ENCODE data around the gene NEDD1.

Gene NEDD1

GRCh38 chr12:96906849-96907670 lies at the start of gene NEDD1:
Gene NEDD1, plus strand, starts transcription at chr12:96907257. Its CDS starts 2,503 bp downstream, at chr12:96909760.
- peak; percentile 62 for DNase-seq (ENCODE audit: low read depth)

- no peak for DNase-seq (ENCODE audit: low read depth)
Observed at GRCh38 chr12:96858162-96858561, 48.9 kb upstream of the NEDD1 start.

- DNase-seq (ENCODE audit: low read depth) = no peak
Observed at GRCh38 chr12:96861656-96862055, 45.4 kb upstream of the NEDD1 start.

- no peak for DNase-seq (ENCODE audit: low read depth)
Observed at GRCh38 chr12:96862326-96862725, 44.7 kb upstream of the NEDD1 start.

- no peak for DNase-seq (ENCODE audit: low read depth)
Observed at GRCh38 chr12:96864335-96864734, 42.7 kb upstream of the NEDD1 start.

GRCh38 chr12:96866801-96867590 lies 40.1 kb upstream of the NEDD1 start:
- DNase-seq (ENCODE audit: low read depth) = no peak

- no peak for DNase-seq (ENCODE audit: low read depth)
Observed at GRCh38 chr12:96870946-96871345, 36.1 kb upstream of the NEDD1 start.

- no peak for DNase-seq (ENCODE audit: low read depth)
Observed at GRCh38 chr12:96872961-96873360, 34.1 kb upstream of the NEDD1 start.

GRCh38 chr12:96874211-96874610 lies 32.8 kb upstream of the NEDD1 start:
- DNase-seq (ENCODE audit: low read depth) = no peak

- DNase-seq (ENCODE audit: low read depth) = no peak
Observed at GRCh38 chr12:96876966-96877365, 30.1 kb upstream of the NEDD1 start.

GRCh38 chr12:96878704-96879103 lies 28.4 kb upstream of the NEDD1 start:
- no peak for DNase-seq (ENCODE audit: low read depth)

GRCh38 chr12:96879301-96879700 lies 27.8 kb upstream of the NEDD1 start:
- DNase-seq (ENCODE audit: low read depth) = no peak

GRCh38 chr12:96880220-96880619 lies 26.8 kb upstream of the NEDD1 start:
- DNase-seq (ENCODE audit: low read depth) = no peak

- DNase-seq (ENCODE audit: low read depth) = no peak
Observed at GRCh38 chr12:96881608-96882007, 25.4 kb upstream of the NEDD1 start.

- DNase-seq (ENCODE audit: low read depth) = no peak
Observed at GRCh38 chr12:96882862-96883261, 24.2 kb upstream of the NEDD1 start.

GRCh38 chr12:96883571-96883970 lies 23.5 kb upstream of the NEDD1 start:
- DNase-seq (ENCODE audit: low read depth) = no peak

GRCh38 chr12:96886998-96887677 lies 19.9 kb upstream of the NEDD1 start:
- DNase-seq (ENCODE audit: low read depth) = no peak

- no peak for DNase-seq (ENCODE audit: low read depth)
Observed at GRCh38 chr12:96889273-96889933, 17.7 kb upstream of the NEDD1 start.

GRCh38 chr12:96890331-96890730 lies 16.7 kb upstream of the NEDD1 start:
- DNase-seq (ENCODE audit: low read depth) = no peak

GRCh38 chr12:96892104-96892503 lies 15.0 kb upstream of the NEDD1 start:
- no peak for DNase-seq (ENCODE audit: low read depth)

GRCh38 chr12:96897421-96897820 lies 9.6 kb upstream of the NEDD1 start:
- DNase-seq (ENCODE audit: low read depth) = no peak

- no peak for DNase-seq (ENCODE audit: low read depth)
Observed at GRCh38 chr12:96901175-96901574, 5.9 kb upstream of the NEDD1 start.

Measured in stimulated activated CD4-positive, alpha-beta T cell treated with anti-CD3 and anti-CD28 coated beads, Interleukin-2, amount 100 ng/mL, for 4 hours (primary cell).